Stimulated activated CD8-positive, alpha-beta memory T cell treated with anti-CD3 and anti-CD28 coated beads, Interleukin-7, amount 100 ng/mL, for 1 hour (primary cell): ENCODE measurements around the gene ICAM3.
"Not testable (repeated sequence)": the region's sequence is repeated elsewhere in the genome, so short reads cannot be mapped to it uniquely, and the experiment has no call there.

Source experiments
- DNase-seq, 2 donors: peaks; one replicate each; pipeline ENCODE4 v3.0.0-alpha.2; 2020; ENCODE audit warnings: low read depth in 2 of 2

The ICAM3 gene

GRCh38 chr19:10344780-10345179 is 5.4 kb upstream of the ICAM3 start:
- DNase-seq, result no peak

DNA sequence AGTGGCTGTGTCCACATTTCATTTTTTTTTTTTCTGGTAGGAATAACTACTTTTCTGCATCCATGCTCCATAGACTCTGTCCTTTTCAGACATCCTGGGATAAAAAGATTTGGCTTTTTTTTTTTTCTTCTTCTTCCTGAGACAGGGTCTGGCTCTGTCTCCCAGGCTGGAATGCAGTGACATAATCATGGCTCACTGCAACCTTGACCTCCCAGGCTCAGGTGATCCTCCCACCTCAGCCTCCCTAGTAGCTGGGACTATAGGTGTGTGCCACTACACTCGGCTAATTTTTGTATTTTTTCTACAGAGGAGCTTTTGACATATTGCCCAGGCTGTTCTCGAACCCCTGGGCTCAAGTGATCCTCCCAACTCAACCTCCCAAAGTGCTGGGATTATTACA is 4.1 kb upstream of the ICAM3 start:
- no peak for DNase-seq

GRCh38 chr19:10339977-10340376 is 553 bp upstream of the ICAM3 start:
- no peak for DNase-seq

DNA sequence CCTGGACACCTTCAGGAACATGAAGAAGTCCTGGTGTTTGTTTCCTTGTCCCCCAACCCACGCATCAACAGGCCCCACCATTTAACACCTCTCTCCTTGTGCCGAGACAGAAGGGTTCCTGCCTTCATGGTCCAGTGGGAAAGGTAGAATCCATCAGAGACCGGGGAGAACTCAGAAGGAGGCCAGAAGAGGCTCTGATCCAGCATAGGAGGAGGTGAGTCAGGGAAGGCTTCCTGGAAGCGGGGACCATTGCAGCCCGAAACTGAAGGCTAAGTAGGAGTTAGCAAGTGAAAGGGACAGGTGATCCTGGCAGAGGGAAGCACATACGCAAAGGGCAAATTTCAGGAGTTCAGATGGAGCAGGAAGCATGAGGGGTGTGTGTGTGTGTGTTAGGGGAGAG is 484 bp downstream of the ICAM3 start:
- no peak for DNase-seq

- DNase-seq, result not testable (repeated sequence)
Observed at GRCh38 chr19:10336725-10337124, 2.7 kb downstream of the ICAM3 start.

DNA sequence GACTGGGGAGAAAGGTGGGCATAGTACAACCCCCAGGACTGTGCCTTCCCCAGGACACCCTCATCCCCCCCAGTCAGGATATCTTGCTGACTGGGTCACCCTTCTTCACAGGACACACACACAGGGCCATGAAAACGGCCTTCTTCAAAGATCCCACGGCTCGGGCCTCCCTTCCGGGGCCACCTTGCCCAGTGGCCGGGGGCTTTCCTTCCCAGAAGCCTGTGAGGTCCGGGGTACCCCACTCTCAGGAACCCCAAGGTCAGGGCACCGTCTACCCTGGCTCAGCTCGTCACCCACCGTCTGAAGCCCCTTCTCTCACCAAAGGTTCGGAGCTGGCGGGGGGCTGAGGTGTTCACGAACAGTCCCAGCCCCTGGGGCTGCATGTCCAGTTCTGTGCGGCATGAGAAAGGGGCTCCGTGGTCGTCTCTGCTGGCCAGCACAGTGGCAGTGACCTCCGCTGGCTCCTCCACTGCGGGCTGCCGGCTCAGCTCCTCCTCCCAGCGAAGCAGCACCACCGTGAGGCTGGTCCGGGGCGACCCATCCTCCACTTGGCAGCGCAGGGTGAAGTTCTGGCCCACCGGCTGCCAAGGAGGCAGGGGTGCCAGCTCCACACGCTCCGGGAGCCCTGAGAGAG is 4.0 kb downstream of the ICAM3 start:
- DNase-seq, result no peak

DNA sequence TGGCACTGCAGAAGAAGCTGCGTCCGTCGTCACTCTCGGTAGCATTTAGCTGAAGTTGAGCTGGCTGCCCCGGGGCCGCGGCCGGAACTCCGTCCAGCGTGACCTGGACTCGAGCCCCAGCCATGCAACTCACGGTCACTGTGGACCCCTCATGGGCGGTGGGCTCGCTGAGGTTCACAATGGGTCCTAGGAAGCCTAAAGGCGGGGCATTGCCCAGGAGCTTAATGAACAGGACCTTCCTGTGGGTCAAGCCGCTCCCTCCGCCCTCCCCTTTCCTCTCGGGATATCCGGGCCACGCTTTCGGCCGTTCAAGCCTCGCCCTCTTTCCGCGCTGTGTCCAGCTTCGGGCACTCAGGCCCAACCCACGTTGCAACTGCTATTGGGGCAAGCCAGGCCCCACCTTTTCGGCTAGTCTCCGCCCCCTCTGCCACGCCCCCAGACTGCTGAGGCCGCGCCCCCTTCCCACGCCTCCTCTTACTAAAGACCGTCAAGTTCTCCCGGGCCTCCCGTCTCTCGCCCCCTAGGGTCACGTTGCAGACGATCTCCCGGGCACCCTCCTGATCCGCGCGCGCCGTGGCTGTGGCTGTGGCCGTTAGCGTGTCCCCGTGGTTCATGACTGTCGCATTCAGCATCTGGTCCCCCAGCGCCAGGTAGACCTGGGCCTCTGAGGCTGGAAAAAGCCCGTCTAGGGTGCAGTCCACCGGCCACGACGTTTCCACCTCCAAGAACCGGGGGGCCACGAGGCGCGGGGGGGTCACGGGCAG is 4.7 kb downstream of the ICAM3 start:
- DNase-seq, result no peak

- DNase-seq, result no peak
Observed at GRCh38 chr19:10333758-10334587, 5.5 kb downstream of the ICAM3 start.

- DNase-seq, result peak; percentile 95
Observed at GRCh38 chr19:10332965-10333757, 6.3 kb downstream of the ICAM3 start, which contains the start of gene RAVER1. Gene RAVER1 (minus strand): TSS chr19:10333529. CDS start chr19:10333507, 22 bp downstream.

DNA sequence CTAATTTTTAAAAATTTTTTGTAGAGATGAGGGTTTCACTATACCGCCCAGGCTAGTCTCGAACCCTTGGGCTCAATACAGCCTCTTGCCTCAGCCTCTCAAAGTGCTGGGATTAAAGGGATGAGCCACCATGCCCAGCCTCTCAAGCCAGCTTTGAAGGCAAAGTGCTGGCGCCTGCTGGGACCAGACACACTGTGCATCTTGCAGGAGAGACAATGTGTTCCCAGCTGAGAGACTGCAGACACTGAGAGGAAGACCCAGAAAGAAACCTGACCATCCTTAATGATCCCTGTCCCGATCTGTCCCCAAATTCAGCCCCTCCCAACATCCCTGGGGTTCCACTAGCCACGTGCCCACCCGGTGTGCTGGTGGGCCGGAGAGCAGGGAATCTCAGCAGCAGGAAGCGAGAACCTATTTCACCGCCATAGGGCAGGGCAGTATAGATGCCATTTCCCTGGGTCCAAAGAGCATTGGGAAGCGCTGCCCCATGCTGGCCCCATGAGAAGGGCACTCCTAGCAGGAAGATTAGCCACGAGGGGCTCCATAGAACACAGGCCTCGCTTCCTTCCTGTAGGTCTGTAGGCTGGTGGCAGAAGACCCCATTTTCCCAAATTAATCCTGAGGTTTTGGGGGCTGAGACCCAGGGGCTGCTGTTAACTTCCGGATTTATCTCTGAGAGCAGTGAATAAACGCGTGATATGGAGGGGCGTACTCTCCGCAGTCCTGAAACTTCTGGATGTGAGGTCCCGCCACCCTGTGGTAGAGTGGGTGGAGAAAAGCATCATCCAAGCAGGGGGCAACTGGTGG is 7.1 kb downstream of the ICAM3 start:
- DNase-seq, result no peak

DNA sequence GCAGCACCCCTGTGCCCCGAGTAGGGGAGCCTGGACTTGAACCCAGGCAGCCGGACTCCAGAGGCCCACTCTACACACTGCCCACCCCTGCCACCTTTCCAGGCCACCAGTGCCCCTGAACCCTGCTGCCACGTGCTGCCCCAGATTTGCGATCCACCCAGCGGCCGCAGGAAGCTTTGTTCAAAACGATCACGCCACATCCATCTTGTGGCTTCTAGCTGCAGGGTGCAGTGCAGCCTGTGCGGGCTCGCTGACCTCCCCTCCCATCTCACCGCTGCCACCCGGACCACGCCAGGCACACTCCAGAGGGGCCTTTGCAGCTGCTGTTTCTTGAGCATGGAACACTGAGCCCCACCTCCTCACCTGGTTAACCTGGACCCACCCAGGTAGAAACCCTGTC is 9.9 kb downstream of the ICAM3 start:
- no peak for DNase-seq

DNA sequence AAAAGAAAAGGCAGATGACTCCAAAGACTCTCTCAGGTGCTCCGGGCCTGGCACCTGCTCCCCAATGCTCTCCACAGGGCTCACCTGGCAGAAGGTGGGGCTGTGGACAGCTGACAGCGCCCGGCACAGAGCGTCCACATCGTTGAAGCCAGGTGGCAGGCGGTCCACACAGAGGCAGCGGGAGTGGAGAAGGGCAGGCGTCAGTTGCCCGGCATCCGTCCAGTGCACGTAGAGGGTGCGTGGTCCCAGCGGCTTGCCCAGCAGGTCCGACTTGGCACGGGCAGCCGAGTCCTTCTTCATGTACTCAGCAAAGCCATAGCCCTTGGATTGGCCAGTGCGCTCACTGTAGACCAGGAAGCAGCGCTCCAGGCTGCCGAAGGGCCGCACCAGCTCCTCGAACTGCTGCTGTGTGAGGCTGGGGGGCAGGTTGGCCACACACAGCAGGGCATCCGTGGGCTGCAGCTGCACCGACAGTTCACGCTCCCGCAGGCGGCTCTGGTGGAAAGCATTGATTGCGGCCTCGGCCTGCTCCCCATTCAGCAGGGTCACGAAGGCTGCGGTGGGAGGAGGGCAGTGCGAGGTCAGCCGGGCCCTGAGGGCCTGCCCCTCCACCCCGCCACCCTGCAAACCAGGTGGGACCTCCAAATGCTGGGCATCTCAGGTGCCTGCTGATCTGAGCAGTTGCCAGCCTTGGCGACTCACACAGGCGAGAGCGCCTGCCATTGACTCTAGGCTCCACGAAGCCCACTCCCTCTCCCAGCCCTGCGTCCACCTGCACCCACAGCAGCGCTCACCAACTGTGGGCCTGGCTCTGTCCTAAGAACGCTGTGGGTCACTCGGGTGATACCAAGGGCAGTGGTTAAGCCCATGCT is 10.6 kb downstream of the ICAM3 start:
- no peak for DNase-seq

- DNase-seq, result no peak
Observed at GRCh38 chr19:10327793-10328192, 11.6 kb downstream of the ICAM3 start.

GRCh38 chr19:10325732-10326131 is 13.7 kb downstream of the ICAM3 start:
- no peak for DNase-seq

DNA sequence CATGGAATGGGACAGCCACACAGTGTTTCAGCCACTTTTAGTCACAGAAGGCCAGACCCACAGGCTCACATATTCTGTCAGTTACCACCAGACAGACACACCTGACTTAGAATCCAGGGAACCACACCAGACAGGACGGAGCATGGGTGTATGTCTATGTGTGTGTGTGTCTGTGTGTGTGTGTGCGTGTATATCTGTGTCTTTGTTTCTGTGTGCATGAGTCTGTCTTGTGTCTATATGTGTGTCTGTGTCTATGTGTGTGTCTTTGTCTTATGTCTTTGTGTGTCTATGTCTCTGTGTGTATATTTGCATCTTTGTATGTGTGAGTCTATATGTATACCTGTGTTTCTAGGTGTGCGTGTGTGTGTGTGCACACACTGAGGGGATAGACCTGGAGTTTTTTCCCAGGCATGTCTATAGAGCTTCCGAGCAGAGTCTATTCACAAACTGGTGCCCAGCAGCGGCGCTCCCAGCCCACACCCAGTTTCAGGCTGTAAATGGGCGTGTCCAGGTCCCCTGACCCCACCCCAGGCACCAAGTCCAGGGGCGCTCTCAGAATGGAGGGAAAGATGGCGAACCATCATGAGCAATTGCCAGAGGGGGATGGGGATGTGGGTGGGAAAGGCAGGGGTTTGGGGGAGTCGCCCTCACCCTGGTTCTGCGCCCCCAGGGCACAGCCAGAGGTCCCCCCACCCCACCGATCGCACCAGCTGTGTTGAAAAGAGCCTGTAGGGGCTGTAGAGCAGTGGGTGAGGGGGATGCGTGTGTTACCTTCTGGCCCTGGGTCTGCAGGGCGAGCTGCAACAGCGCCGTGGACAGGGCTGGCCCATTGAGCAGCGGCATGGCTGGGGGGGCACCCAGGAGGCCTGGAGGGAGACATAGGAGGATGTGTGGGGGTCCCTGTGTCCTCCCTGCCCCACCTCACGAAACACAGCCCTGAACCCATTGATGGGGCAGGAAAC is 17.3 kb downstream of the ICAM3 start:
- no peak for DNase-seq

GRCh38 chr19:10321417-10321797 is 18.0 kb downstream of the ICAM3 start:
- DNase-seq, result no peak

DNA sequence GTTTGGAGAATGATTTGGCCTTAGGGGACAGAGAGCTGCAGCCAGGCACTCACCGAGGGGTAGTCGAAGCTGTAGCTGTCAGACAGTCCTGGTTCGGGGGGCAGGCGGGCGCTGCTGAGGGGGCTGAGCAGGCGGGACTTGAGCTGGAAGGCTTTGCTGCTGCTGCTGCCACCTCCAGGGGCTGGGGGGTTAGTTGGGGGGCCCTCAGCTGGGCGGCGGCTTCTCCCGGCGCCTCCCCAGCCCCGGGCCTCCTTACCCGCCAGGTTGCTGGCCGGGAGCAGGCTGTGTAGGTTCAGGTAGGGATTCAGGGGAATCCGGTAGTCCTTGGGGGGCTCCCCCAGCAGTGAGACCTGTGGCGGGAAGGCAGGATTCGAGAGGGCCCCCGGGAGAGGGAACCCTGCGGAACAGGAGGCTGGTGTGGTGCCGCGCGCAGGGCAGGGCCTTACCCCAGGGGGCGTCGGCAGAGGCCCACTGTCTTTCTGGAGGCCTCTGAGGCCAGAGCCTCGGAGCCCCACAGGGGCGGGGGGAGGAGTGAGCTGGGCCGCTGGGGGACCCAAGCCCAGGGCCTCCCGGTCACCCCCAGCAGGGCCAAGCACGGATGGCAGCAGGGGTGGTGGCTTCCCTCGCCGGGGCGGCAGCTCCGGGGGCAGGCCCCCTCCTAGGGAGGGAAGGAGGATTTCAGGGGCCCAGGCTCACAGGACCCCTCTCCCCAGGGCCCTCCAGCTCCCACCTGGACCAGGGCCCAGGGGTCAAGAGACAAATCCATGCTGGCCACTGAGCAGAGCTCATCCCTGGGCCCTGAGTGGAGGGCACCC is 18.6 kb downstream of the ICAM3 start:
- DNase-seq, result no peak
